ENCODE results near the gene MPIG6B. TPM values are rescaled to one million over a fixed set of nuclear protein-coding genes. Genes with fewer than 3 reads are reported as not detected.
A peak's percentile ranks its signal among the peaks of the same experiment; 100 is the strongest.

Gene MPIG6B
- total and polyA plus RNA-seq, 8 donors = 0.05 to 0.06 TPM; not detected in 6

DNA sequence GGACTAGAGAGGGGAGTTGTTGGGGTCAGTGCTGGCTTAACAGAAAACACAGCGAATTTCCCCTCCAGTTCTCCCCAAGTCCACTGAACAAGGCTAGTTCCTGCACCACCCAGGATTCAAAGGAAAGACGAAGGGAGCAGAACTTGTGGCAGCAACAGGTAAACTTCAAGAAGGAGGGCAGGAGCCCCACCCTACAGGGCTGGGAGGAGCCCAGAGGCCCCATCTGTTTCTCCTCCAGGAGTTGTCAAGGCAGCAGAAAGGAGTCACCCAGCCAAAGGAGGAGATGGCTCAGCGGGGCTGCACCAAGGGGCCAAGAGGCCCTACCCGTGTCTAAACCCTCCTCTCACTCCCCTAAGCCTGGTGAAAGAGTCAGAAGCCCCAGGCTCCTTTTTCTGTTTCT, 41.0 kb downstream of the MPIG6B start:
- Histone ChIP-seq H3K4me3 (no peak overlapping the region), H3K27me3 (no peaks in the 10 kb centered on the region), H3K4me1 (no peaks in the 10 kb centered on the region), H3K27ac (no peak overlapping the region), H3K9me3 (no peaks in the 10 kb centered on the region), H3K36me3 (no peaks in the 10 kb centered on the region)
- ATAC-seq (no peak), DNase-seq (no peak), FAIRE-seq (no peak)
- TF ChIP-seq, protein P1, sequence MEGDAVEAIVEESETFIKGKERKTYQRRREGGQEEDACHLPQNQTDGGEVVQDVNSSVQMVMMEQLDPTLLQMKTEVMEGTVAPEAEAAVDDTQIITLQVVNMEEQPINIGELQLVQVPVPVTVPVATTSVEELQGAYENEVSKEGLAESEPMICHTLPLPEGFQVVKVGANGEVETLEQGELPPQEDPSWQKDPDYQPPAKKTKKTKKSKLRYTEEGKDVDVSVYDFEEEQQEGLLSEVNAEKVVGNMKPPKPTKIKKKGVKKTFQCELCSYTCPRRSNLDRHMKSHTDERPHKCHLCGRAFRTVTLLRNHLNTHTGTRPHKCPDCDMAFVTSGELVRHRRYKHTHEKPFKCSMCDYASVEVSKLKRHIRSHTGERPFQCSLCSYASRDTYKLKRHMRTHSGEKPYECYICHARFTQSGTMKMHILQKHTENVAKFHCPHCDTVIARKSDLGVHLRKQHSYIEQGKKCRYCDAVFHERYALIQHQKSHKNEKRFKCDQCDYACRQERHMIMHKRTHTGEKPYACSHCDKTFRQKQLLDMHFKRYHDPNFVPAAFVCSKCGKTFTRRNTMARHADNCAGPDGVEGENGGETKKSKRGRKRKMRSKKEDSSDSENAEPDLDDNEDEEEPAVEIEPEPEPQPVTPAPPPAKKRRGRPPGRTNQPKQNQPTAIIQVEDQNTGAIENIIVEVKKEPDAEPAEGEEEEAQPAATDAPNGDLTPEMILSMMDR (IDR thresholded peaks at IDR 0.05) = no peak
- WGBS, 2 donors = 80 to 89% methylated on average over 4 of the region's 4 CpGs
- intact Hi-C loops (cut with DNase I) = no loop called here

DNA sequence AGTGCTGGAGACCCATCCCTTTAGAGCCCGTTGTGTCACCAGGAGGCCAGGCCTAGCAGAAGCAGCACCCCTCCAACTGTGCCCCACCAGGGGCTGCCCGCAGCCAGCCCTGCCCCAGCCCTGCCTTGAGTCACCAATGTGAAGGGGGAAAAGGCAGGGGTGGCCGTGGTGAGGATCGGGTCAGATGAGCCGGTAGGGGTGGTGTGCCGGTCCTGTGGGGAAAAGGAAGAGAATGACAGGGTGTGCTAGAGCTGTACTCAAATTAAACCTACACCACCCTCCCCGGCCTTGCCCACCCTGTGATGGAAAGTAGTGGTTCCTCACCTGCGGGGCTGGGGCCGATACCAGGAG, 42.4 kb downstream of the MPIG6B start:
- intact Hi-C loops (cut with DNase I) = loop anchor here in 1 of 3 donors (5.0 kb wide), 1 partner anchor 83 kb away; the partner anchor contains the start of gene LY6G5C
- H3K4me3 ChIP-seq = no peak overlapping the region

DNA sequence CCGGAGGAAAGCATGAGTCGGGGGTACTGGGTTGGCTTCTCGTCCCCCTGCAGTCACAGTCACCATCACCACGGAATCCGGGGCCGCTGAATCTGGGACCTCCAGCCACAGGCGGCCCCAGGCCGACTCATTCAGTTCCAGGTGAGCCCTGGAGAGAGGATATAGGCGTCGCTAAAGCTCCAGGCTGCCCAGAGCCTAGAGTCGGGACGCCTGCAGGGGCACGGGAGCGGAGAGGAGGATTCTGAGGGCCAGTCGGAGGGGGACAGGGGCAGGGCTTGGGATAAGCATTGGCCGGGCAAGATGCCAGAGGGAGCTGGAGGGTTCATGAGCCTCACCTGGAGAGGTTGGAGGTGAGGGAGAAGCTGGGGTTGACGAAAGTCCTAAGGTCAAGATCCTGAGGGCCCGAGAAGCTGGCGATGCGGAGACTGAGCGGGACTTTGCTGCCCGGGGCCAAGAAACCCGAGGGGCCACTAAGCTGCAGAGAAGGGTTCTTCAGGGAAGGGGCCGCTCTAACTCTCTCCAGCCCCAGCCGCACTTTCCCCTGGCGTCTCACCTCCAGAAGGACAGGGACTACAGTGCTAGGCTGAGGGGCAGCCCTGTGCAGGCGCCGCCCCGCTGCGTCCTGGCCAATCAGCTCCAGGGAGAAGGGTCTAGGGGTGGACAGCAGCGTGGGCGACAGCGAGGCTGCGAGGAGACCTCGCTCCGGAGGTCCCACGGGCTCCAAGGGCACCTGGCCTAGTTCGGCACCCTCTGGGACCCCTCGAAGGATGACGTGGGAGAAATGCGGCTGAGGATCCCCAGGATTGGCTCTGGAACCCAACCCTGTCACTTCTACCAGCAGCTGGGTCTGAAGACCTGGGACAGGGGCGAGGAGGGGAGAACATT, 43.0 kb downstream of the MPIG6B start:
- intact Hi-C loops (cut with DNase I) = loop anchor here in 1 of 3 donors (5.0 kb wide), 1 partner anchor 84 kb away; the partner anchor contains the start of gene LY6G5C
- Histone ChIP-seq H3K27me3 (no peaks in the 10 kb centered on the region), H3K27ac (no peak overlapping the region), H3K4me3 (no peak overlapping the region), H3K9me3 (no peaks in the 10 kb centered on the region), H3K36me3 (no peaks in the 10 kb centered on the region), H3K4me1 (no peaks in the 10 kb centered on the region)
- peak in 1 of 4 donors; percentile 32 for ATAC-seq
- DNase-seq = peak in 1 of 6 donors; percentile 70
- FAIRE-seq = no peak
- WGBS, 2 donors = 40 to 47% methylated on average over 41 to 42 of the region's 42 CpGs
- TF ChIP-seq, protein P1 (IDR thresholded peaks at IDR 0.05) = no peak

More for the DNA sequence above, 42.4 kb downstream of the MPIG6B start:
- WGBS, 2 donors = 80 to 85% methylated on average over 9 of the region's 9 CpGs
- Histone ChIP-seq H3K36me3 (no peaks in the 10 kb centered on the region), H3K4me1 (no peaks in the 10 kb centered on the region), H3K27ac (no peak overlapping the region), H3K9me3 (no peaks in the 10 kb centered on the region), H3K27me3 (no peaks in the 10 kb centered on the region)
- peak in 1 of 6 donors; percentile 41 for DNase-seq
- TF ChIP-seq, protein P1 (IDR thresholded peaks at IDR 0.05) = no peak
- ATAC-seq = no peak
- FAIRE-seq = no peak

DNA sequence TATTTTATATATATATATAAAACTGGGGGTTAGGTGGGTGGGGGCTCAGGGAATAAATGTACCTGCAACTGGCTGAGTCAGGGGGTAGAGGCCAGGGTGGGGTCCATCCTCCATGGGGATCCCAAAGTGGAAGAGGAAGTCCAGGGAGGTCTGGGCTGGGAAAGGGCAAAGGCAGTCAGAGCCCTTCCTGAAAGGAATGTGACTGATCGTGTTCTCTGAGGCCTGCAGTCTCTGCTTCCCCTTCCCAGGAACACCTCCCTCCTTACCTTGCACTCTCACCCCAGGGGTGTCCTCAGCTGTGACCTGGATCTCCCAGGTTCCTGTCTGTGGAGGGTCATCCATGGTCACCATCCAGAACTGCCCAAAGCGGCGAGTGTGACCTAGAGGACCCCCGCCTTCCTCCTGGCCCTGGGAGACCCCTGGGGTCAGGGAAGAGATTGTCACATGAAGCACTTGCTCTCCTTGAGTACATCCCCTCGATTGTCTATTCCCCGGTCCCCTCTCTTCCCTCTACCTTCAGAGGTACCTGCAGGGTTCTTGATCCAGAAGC, 44.0 kb downstream of the MPIG6B start:
- TF ChIP-seq, protein P1 (IDR thresholded peaks at IDR 0.05) = no peak

More for the DNA sequence above, 44.0 kb downstream of the MPIG6B start:
- Histone ChIP-seq H3K4me3 (no peak overlapping the region), H3K27me3 (no peaks in the 10 kb centered on the region), H3K9me3 (no peaks in the 10 kb centered on the region), H3K4me1 (no peaks in the 10 kb centered on the region), H3K36me3 (no peaks in the 10 kb centered on the region), H3K27ac (no peak overlapping the region)
- DNase-seq (peak in 1 of 6 donors; percentile 22), FAIRE-seq (no peak), ATAC-seq (no peak)
- 68% methylated on average over 6 of the region's 6 CpGs for WGBS, 2 donors
- intact Hi-C loops (cut with DNase I) = loop anchor here in 1 of 3 donors (5.0 kb wide), 1 partner anchor 85 kb away; the partner anchor contains the start of gene LY6G5C
